Measurements from ENCODE around the gene DNM3. TPM values are rescaled to one million over a fixed set of nuclear protein-coding genes. Genes with fewer than 3 reads are reported as not detected.

Gene DNM3
- total and polyA plus RNA-seq, 10 of the 15 experiments (the other 5 are each of a cell fraction or from before 2014, with no cell fraction given), result 0.03 to 1.5 (median 0.08) TPM; not detected in 3

DNA sequence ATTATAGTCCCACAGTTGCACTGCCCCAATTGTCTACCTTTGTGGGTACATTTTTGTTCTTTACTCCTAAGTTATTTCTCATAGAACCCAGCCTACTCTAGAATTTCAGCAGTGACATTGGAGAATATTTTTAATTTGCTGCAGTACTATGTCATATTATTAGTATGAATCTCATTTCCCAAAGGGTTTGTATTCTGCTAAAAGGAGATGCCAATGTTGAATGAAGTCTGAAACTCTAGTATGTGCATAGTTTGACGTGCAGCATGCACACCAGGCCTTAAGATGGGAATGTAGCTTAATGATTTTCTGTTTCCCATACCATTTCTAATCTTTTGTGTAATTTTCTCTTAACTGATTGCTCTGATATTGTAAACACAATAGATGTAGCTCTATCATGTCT is 568.7 kb downstream of the DNM3 start (continued):
- TF ChIP-seq, protein P1, sequence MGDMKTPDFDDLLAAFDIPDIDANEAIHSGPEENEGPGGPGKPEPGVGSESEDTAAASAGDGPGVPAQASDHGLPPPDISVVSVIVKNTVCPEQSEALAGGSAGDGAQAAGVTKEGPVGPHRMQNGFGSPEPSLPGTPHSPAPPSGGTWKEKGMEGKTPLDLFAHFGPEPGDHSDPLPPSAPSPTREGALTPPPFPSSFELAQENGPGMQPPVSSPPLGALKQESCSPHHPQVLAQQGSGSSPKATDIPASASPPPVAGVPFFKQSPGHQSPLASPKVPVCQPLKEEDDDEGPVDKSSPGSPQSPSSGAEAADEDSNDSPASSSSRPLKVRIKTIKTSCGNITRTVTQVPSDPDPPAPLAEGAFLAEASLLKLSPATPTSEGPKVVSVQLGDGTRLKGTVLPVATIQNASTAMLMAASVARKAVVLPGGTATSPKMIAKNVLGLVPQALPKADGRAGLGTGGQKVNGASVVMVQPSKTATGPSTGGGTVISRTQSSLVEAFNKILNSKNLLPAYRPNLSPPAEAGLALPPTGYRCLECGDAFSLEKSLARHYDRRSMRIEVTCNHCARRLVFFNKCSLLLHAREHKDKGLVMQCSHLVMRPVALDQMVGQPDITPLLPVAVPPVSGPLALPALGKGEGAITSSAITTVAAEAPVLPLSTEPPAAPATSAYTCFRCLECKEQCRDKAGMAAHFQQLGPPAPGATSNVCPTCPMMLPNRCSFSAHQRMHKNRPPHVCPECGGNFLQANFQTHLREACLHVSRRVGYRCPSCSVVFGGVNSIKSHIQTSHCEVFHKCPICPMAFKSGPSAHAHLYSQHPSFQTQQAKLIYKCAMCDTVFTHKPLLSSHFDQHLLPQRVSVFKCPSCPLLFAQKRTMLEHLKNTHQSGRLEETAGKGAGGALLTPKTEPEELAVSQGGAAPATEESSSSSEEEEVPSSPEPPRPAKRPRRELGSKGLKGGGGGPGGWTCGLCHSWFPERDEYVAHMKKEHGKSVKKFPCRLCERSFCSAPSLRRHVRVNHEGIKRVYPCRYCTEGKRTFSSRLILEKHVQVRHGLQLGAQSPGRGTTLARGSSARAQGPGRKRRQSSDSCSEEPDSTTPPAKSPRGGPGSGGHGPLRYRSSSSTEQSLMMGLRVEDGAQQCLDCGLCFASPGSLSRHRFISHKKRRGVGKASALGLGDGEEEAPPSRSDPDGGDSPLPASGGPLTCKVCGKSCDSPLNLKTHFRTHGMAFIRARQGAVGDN (IDR thresholded peaks at IDR 0.05), result no peak
- TF ChIP-seq, protein P2, sequence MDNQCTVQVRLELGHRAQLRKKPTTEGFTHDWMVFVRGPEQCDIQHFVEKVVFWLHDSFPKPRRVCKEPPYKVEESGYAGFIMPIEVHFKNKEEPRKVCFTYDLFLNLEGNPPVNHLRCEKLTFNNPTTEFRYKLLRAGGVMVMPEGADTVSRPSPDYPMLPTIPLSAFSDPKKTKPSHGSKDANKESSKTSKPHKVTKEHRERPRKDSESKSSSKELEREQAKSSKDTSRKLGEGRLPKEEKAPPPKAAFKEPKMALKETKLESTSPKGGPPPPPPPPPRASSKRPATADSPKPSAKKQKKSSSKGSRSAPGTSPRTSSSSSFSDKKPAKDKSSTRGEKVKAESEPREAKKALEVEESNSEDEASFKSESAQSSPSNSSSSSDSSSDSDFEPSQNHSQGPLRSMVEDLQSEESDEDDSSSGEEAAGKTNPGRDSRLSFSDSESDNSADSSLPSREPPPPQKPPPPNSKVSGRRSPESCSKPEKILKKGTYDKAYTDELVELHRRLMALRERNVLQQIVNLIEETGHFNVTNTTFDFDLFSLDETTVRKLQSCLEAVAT (IDR thresholded peaks at IDR 0.05), result no peak
- TF ChIP-seq ZNF24 (IDR thresholded peaks at IDR 0.05), result no peak

DNA sequence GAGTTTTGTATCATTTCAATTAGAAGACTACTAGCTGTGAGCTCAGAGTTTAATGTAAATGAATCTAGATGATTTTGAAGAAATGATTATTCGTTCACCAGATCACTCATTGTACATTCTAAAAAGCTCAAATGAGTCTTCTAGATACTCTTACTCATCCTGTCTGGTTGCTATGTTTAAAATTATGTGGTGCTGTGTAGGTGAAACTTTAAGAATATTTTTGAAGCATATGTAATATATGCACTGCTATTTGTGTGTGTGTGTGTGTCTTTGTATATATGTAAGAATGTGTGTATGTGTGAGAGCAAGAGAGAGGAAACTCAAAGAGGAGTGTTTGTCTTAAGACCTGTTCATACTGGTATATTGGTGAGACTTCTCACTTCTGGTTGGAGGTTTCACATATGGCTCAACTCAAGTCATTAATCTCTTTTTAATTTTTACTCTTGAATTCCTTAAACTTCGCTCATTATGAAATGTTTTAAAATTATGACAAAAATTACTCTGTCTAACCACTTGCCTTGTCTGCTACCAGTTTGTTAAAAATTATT is 570.6 kb downstream of the DNM3 start:
- DNase-seq (ENCODE audit: low read depth, low spot score) (no peak), ATAC-seq (peak; percentile 80), FAIRE-seq (peak; percentile 49)
- H3K9me3 ChIP-seq (replicated peaks; ENCODE audit: control insufficient read depth, insufficient read depth, low read length), result no peaks in the 10 kb centered on the region
- H3K27me3 ChIP-seq (replicated peaks in 1 of 2; ENCODE audit: control insufficient read depth in 2 of 2, insufficient read depth in 2 of 2, low read length in 1 of 2), result no peaks in the 10 kb centered on the region
- POLR2A ChIA-PET, result no interaction called here
- H4K20me1 ChIP-seq (ENCODE audit: control insufficient read depth, insufficient read depth), result no peaks in the 10 kb centered on the region
- H3K27ac ChIP-seq (ENCODE audit: control insufficient read depth, insufficient read depth), result no peak overlapping the region
- no peaks in the 10 kb centered on the region for H3K4me1 ChIP-seq (ENCODE audit: control insufficient read depth, insufficient read depth, low read length)
- H2AFZ ChIP-seq (ENCODE audit: control insufficient read depth, low read depth, low read length), result peak overlapping the region; percentile 21
- 4% methylated on average over 2 of the region's 2 CpGs for WGBS (ENCODE audit: insufficient coverage, insufficient replicate concordance, low lambda C conversion rate, missing lambda C conversion rate)
- no peak overlapping the region for H3K4me3 ChIP-seq
- intact Hi-C loops (cut with micrococcal nuclease; ENCODE audit: unreplicated experiment), result no loop called here
- RAD21 ChIA-PET (ENCODE audit: unreplicated experiment), result interaction anchor here (0.6 to 1.7 kb wide), 6 partner anchors 13 to 409 kb away, joined by 3 to 7 read pairs (median 4); no protein-coding TSS in a partner anchor
- H3K36me3 ChIP-seq (ENCODE audit: control insufficient read depth in 2 of 2, insufficient read depth in 2 of 2, low read length in 1 of 2), result no peaks in the 10 kb centered on the region
- BruUV-seq (replicated peaks), result no TSS peak
- SMC1A ChIA-PET (ENCODE audit: uncharacterized antibody, unreplicated experiment), result interaction anchor here (0.7 to 2.4 kb wide), 5 partner anchors 10 to 813 kb away, joined by 3 to 12 read pairs (median 3); no protein-coding TSS in a partner anchor
- H3K4me2 ChIP-seq (ENCODE audit: control insufficient read depth, insufficient read depth), result 0 out of 2 replicates have a peak overlapping the region, but pooled peaks have one; percentile 13
- TF ChIP-seq CHD2 (IDR thresholded peaks at IDR 0.05; ENCODE audit: borderline replicate concordance, low read depth, low read length), result no peak
- TF ChIP-seq, protein P3, sequence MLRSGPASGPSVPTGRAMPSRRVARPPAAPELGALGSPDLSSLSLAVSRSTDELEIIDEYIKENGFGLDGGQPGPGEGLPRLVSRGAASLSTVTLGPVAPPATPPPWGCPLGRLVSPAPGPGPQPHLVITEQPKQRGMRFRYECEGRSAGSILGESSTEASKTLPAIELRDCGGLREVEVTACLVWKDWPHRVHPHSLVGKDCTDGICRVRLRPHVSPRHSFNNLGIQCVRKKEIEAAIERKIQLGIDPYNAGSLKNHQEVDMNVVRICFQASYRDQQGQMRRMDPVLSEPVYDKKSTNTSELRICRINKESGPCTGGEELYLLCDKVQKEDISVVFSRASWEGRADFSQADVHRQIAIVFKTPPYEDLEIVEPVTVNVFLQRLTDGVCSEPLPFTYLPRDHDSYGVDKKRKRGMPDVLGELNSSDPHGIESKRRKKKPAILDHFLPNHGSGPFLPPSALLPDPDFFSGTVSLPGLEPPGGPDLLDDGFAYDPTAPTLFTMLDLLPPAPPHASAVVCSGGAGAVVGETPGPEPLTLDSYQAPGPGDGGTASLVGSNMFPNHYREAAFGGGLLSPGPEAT (IDR thresholded peaks at IDR 0.05; ENCODE audit: low read depth), result 0 out of 2 replicates have a peak, but pooled peaks have one; percentile 15
- CTCF ChIA-PET, result interaction anchor here (0.6 to 2.2 kb wide), 8 partner anchors 12 to 409 kb away, joined by 3 to 15 read pairs (median 3); no protein-coding TSS in a partner anchor
- H3K9ac ChIP-seq (ENCODE audit: control insufficient read depth, insufficient read depth, low read length), result no peak overlapping the region
- H3K79me2 ChIP-seq (ENCODE audit: control insufficient read depth, insufficient read depth, low read length), result no peaks in the 10 kb centered on the region
- in situ Hi-C loops (cut with MboI), result no loop called here

All from GM12878 (cell line).